ENCODE data around the gene RUNX2. TPM values are rescaled to one million over a fixed set of nuclear protein-coding genes. Genes with fewer than 3 reads are reported as not detected.
A peak's percentile ranks its signal among the peaks of the same experiment; 100 is the strongest.

Gene RUNX2
- total and polyA plus RNA-seq, 4 donors = 1.8 to 6.7 (median 3.2) TPM

- TF ChIP-seq, protein P1, sequence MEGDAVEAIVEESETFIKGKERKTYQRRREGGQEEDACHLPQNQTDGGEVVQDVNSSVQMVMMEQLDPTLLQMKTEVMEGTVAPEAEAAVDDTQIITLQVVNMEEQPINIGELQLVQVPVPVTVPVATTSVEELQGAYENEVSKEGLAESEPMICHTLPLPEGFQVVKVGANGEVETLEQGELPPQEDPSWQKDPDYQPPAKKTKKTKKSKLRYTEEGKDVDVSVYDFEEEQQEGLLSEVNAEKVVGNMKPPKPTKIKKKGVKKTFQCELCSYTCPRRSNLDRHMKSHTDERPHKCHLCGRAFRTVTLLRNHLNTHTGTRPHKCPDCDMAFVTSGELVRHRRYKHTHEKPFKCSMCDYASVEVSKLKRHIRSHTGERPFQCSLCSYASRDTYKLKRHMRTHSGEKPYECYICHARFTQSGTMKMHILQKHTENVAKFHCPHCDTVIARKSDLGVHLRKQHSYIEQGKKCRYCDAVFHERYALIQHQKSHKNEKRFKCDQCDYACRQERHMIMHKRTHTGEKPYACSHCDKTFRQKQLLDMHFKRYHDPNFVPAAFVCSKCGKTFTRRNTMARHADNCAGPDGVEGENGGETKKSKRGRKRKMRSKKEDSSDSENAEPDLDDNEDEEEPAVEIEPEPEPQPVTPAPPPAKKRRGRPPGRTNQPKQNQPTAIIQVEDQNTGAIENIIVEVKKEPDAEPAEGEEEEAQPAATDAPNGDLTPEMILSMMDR (IDR thresholded peaks at IDR 0.05; ENCODE audit: control extremely low read depth, extremely low read depth) = no peak
- DNase-seq (no peak), ATAC-seq (ENCODE audit: insufficient read depth, low FRiP score) (no peak)
- Histone ChIP-seq H3K9ac (ENCODE audit: insufficient read depth in 1 of 2, low read length in 2 of 2) (no peak overlapping the region), H3K27ac (ENCODE audit: low read depth in 1 of 2, low read length in 1 of 2) (no peak overlapping the region), H3K9me3 (ENCODE audit: control insufficient read depth in 4 of 4, insufficient read depth in 3 of 4, low read length in 3 of 4) (no peaks in the 10 kb centered on the region), H3K36me3 (ENCODE audit: control insufficient read depth in 4 of 4, insufficient read depth in 4 of 4, low read length in 4 of 4) (no peaks in the 10 kb centered on the region), H3K4me1 (ENCODE audit: control insufficient read depth in 5 of 5, insufficient read depth in 5 of 5, low read length in 5 of 5) (peaks cover 0 to 20% (median 4%) of the 10 kb centered on the region in 5 donors), H3K27me3 (ENCODE audit: control insufficient read depth in 3 of 3, insufficient read depth in 3 of 3, low read length in 2 of 3) (peaks cover 0 to 9% (median 7%) of the 10 kb centered on the region in 3 donors), H3K4me3 (no peak overlapping the region)
- 97 to 98% methylated on average over 3 of the region's 3 CpGs for WGBS, 2 donors
These were observed 323.2 kb downstream of the RUNX2 start for GRCh38 chr6:45651301-45651700.

GRCh38 chr6:45652416-45652815 is 324.3 kb downstream of the RUNX2 start:
- Histone ChIP-seq H3K4me1 (ENCODE audit: control insufficient read depth in 5 of 5, insufficient read depth in 5 of 5, low read length in 5 of 5) (peaks cover 0 to 20% (median 4%) of the 10 kb centered on the region in 5 donors), H3K4me3 (no peak overlapping the region), H3K9ac (ENCODE audit: insufficient read depth in 1 of 2, low read length in 2 of 2) (no peak overlapping the region), H3K27me3 (ENCODE audit: control insufficient read depth in 3 of 3, insufficient read depth in 3 of 3, low read length in 2 of 3) (peaks cover 0 to 14% (median 11%) of the 10 kb centered on the region in 3 donors), H3K36me3 (ENCODE audit: control insufficient read depth in 4 of 4, insufficient read depth in 4 of 4, low read length in 4 of 4) (no peaks in the 10 kb centered on the region), H3K27ac (ENCODE audit: low read depth in 1 of 2, low read length in 1 of 2) (no peak overlapping the region), H3K9me3 (ENCODE audit: control insufficient read depth in 4 of 4, insufficient read depth in 3 of 4, low read length in 3 of 4) (peaks cover 0 to 2% (median 0%) of the 10 kb centered on the region in 4 donors)
- WGBS, 2 donors = 88 to 91% methylated on average over 1 of the region's 1 CpG
- ATAC-seq (ENCODE audit: insufficient read depth, low FRiP score) (no peak), DNase-seq (peak; percentile 48 to 97 (median 97))
- TF ChIP-seq, protein P1 (IDR thresholded peaks at IDR 0.05; ENCODE audit: control extremely low read depth, extremely low read depth) = no peak

GRCh38 chr6:45653117-45653883 is 325.2 kb downstream of the RUNX2 start:
- no peak overlapping the region for H3K9ac ChIP-seq (ENCODE audit: insufficient read depth in 1 of 2, low read length in 2 of 2)
- no peak overlapping the region for H3K27ac ChIP-seq (ENCODE audit: low read depth in 1 of 2, low read length in 1 of 2)
- H3K36me3 ChIP-seq (ENCODE audit: control insufficient read depth in 4 of 4, insufficient read depth in 4 of 4, low read length in 4 of 4) = no peaks in the 10 kb centered on the region
- no peak overlapping the region for H3K4me3 ChIP-seq
- TF ChIP-seq, protein P1 (IDR thresholded peaks at IDR 0.05; ENCODE audit: control extremely low read depth, extremely low read depth) = no peak
- DNase-seq = no peak
- WGBS, 2 donors = 86 to 89% methylated on average over 4 of the region's 4 CpGs
- H3K9me3 ChIP-seq (ENCODE audit: control insufficient read depth in 4 of 4, insufficient read depth in 3 of 4, low read length in 3 of 4) = peaks cover 0 to 2% (median 0%) of the 10 kb centered on the region in 4 donors
- H3K4me1 ChIP-seq (ENCODE audit: control insufficient read depth in 5 of 5, insufficient read depth in 5 of 5, low read length in 5 of 5) = peaks cover 0 to 20% (median 4%) of the 10 kb centered on the region in 5 donors
- no peak for ATAC-seq (ENCODE audit: insufficient read depth, low FRiP score)
- peaks cover 0 to 18% (median 14%) of the 10 kb centered on the region in 3 donors for H3K27me3 ChIP-seq (ENCODE audit: control insufficient read depth in 3 of 3, insufficient read depth in 3 of 3, low read length in 2 of 3)

Data from lung (tissue), 12 donors.